ENCODE results near the gene DPPA5.

The DPPA5 gene

GRCh38 chr6:73364121-73364520 is 10.0 kb upstream of the DPPA5 start:
- no peak overlapping the region for H3K4me3 ChIP-seq (ENCODE audit: low read depth, low read length)
- DNase-seq (ENCODE audit: low read depth), result no peak
- TF ChIP-seq, protein P1, sequence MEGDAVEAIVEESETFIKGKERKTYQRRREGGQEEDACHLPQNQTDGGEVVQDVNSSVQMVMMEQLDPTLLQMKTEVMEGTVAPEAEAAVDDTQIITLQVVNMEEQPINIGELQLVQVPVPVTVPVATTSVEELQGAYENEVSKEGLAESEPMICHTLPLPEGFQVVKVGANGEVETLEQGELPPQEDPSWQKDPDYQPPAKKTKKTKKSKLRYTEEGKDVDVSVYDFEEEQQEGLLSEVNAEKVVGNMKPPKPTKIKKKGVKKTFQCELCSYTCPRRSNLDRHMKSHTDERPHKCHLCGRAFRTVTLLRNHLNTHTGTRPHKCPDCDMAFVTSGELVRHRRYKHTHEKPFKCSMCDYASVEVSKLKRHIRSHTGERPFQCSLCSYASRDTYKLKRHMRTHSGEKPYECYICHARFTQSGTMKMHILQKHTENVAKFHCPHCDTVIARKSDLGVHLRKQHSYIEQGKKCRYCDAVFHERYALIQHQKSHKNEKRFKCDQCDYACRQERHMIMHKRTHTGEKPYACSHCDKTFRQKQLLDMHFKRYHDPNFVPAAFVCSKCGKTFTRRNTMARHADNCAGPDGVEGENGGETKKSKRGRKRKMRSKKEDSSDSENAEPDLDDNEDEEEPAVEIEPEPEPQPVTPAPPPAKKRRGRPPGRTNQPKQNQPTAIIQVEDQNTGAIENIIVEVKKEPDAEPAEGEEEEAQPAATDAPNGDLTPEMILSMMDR (IDR thresholded peaks at IDR 0.05; ENCODE audit: control insufficient read depth, extremely low read depth, insufficient read depth), result no peak

GRCh38 chr6:73363537-73363875 is 9.4 kb upstream of the DPPA5 start:
- no peak for DNase-seq (ENCODE audit: low read depth)
- no peak overlapping the region for H3K4me3 ChIP-seq (ENCODE audit: low read depth, low read length)
- TF ChIP-seq, protein P1 (IDR thresholded peaks at IDR 0.05; ENCODE audit: control insufficient read depth, extremely low read depth, insufficient read depth), result no peak

- TF ChIP-seq, protein P1 (IDR thresholded peaks at IDR 0.05; ENCODE audit: control insufficient read depth, extremely low read depth, insufficient read depth), result no peak
- no peak overlapping the region for H3K4me3 ChIP-seq (ENCODE audit: low read depth, low read length)
- no peak for DNase-seq (ENCODE audit: low read depth)
These were observed 8.9 kb upstream of the DPPA5 start for GRCh38 chr6:73362869-73363536.

DNA sequence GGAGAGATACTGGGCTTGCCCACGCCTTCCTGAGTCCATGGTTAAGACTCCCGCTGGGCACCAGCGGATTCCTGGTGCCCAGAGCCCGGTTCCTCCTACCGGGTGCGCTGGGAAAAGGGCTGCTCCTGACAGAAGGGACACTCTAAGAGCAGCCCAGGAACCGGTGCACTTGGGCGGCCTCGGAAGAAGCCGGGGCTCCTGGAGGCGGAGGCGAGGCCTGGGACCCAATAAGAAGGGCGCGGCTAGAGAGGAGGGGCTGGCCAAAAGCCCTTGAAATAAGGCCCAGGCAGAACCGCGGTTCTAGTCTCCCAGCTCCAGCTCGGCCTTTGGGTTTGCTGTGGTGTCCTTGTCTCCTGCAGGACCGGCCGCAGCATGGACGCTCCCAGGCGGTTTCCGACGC is 8.3 kb upstream of the DPPA5 start, which contains the start of gene KHDC3L:
Gene KHDC3L, plus strand, starts transcription at position 301 of the 400 bp plus-strand sequence. Its CDS starts 72 bp downstream, at position 373.
- no peak within 1 kb of the TSS for H3K4me3 ChIP-seq (ENCODE audit: low read depth, low read length)
- no peak for DNase-seq (ENCODE audit: low read depth)
- TF ChIP-seq, protein P1 (IDR thresholded peaks at IDR 0.05; ENCODE audit: control insufficient read depth, extremely low read depth, insufficient read depth), result no peak

GRCh38 chr6:73349311-73349710 is 4.8 kb downstream of the DPPA5 start:
- H3K4me3 ChIP-seq (ENCODE audit: low read depth, low read length), result no peak overlapping the region
- DNase-seq (ENCODE audit: low read depth), result no peak
- TF ChIP-seq, protein P1 (IDR thresholded peaks at IDR 0.05; ENCODE audit: control insufficient read depth, extremely low read depth, insufficient read depth), result no peak

DNA sequence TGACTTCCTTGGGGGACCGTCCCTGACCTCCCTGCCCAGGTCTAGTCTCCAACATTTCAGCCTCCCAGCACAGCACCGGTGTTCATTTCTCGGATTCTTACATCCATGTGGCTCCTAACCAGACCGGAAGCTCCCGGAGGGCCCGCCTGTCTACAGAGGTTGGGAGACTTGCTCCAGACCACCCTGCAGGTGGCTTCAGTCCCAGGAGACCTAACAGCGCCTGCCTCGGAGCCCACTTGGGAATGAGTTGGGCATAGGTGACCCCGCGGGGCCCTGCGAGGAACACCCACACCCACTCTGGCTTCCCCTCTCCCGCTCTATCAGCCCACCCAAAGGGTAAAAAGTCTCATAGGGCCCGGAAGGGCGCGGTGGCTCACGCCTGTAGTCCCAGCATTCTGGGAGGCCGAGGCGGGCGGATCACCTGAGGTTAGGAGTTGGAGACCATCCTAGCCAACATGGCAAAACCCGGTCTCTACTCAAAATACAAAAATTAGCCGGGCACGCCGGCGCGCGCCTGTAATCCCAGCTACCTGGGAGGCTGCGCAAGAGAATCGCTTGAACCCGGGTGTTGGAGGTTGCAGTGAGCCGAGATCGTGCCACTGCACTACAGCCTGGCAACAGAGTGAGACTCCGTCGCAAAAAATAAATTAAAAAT is 5.4 kb downstream of the DPPA5 start:
- TF ChIP-seq, protein P1 (IDR thresholded peaks at IDR 0.05; ENCODE audit: control insufficient read depth, extremely low read depth, insufficient read depth), result no peak
- no peak overlapping the region for H3K4me3 ChIP-seq (ENCODE audit: low read depth, low read length)
- DNase-seq (ENCODE audit: low read depth), result no peak
